Measurements from ENCODE around the gene RNU7-1. TPM values are rescaled to one million over a fixed set of nuclear protein-coding genes. Genes with fewer than 3 reads are reported as not detected.
A peak's percentile ranks its signal among the peaks of the same experiment; 100 is the strongest.

Gene RNU7-1
- total and polyA plus RNA-seq, 9 of the 15 experiments (the other 6 are each of a cell fraction or from before 2014, with no cell fraction given) = not detected

GRCh38 chr12:6962285-6963015 is 18.8 kb downstream of the RNU7-1 start (continued):
- no peak for TF ChIP-seq ZNF133 (CRISPR knock-in tag; IDR thresholded peaks at IDR 0.05)
- no peak for TF ChIP-seq MYC (IDR thresholded peaks at IDR 0.05; ENCODE audit: low read depth, low read length)
- no peak for TF ChIP-seq MYC (CRISPR knock-in tag; IDR thresholded peaks at IDR 0.05; ENCODE audit: borderline replicate concordance, low read depth)
- peak; percentile 6; the same call in 1 of the 2 replicates for TF ChIP-seq RBFOX2 (IDR thresholded peaks at IDR 0.05; ENCODE audit: low read depth, low read length)
- TF ChIP-seq SMAD4 (CRISPR knock-in tag; conservative IDR thresholded peaks at IDR 0.05) = no peak
- TF ChIP-seq CTCFL (IDR thresholded peaks at IDR 0.05; ENCODE audit: borderline replicate concordance, insufficient read depth, low read depth, low read length, poor library complexity, severe bottlenecking) = no peak
- TF ChIP-seq CEBPG (CRISPR knock-in tag; IDR thresholded peaks at IDR 0.05) = peak; percentile 60; the same call in 1 of the 2 replicates
- TF ChIP-seq CEBPG (tag; conservative IDR thresholded peaks at IDR 0.05 in 1 of 2, IDR thresholded peaks at IDR 0.05 in 1 of 2) = peak; percentile 45 to 82; a peak in 2 of 4 replicates
- no peak for TF ChIP-seq ZNF324 (CRISPR knock-in tag; IDR thresholded peaks at IDR 0.05)
- TF ChIP-seq ZNF282 (CRISPR knock-in tag; IDR thresholded peaks at IDR 0.05) = no peak
- no peak for TF ChIP-seq SRSF7 (optimal IDR thresholded peaks at IDR 0.05; ENCODE audit: low read depth, low read length)
- no peak for TF ChIP-seq KDM5B (IDR thresholded peaks at IDR 0.05; ENCODE audit: insufficient replicate concordance, low read depth, low read length)
- no peak for TF ChIP-seq HNRNPK (IDR thresholded peaks at IDR 0.05; ENCODE audit: low read depth, low read length, poor library complexity, severe bottlenecking)
- peak; percentile 59; the same call in 1 of the 2 replicates for TF ChIP-seq GABPA (tag; conservative IDR thresholded peaks at IDR 0.05; ENCODE audit: low read depth)
- no peak for TF ChIP-seq NCOA1 (IDR thresholded peaks at IDR 0.05; ENCODE audit: low read depth)
- TF ChIP-seq VEZF1 (CRISPR knock-in tag; IDR thresholded peaks at IDR 0.05) = no peak
- no peak for TF ChIP-seq ZNF280A (IDR thresholded peaks at IDR 0.05; ENCODE audit: low read depth, partially characterized antibody)
- TF ChIP-seq ZNF518B (CRISPR knock-in tag; IDR thresholded peaks at IDR 0.05) = no peak

Data from K562 (cell line).